Pons (tissue), 1 donor: ENCODE measurements around the gene RRP8.

ENCODE experiments used
- DNase-seq: peaks from one replicate; pipeline ENCODE4 v3.0.0-alpha.2; 2016; ENCODE audit warnings: low spot score

Gene RRP8

GRCh38 chr11:6599881-6600390 lies 3.5 kb downstream of the RRP8 start:
- DNase-seq = no peak

- no peak for DNase-seq
Observed at GRCh38 chr11:6599449-6599848, 4.0 kb downstream of the RRP8 start.

- no peak for DNase-seq
Observed at GRCh38 chr11:6598555-6598954, 4.9 kb downstream of the RRP8 start.

GRCh38 chr11:6596239-6596877 lies 7.1 kb downstream of the RRP8 start:
- peak; percentile 65 for DNase-seq

- DNase-seq = no peak
Observed at GRCh38 chr11:6594142-6594768, 9.2 kb downstream of the RRP8 start.

GRCh38 chr11:6588018-6588417 lies 15.4 kb downstream of the RRP8 start:
- DNase-seq = no peak

- DNase-seq = no peak
Observed at GRCh38 chr11:6587360-6587953, 16.0 kb downstream of the RRP8 start.

GRCh38 chr11:6586434-6587359 lies 16.7 kb downstream of the RRP8 start:
- peak; percentile 53 for DNase-seq

- DNase-seq = no peak
Observed at GRCh38 chr11:6584528-6584927, 18.9 kb downstream of the RRP8 start.

- no peak for DNase-seq
Observed at GRCh38 chr11:6583584-6583983, 19.8 kb downstream of the RRP8 start.

- no peak for DNase-seq
Observed at GRCh38 chr11:6579681-6580080, 23.7 kb downstream of the RRP8 start.

- no peak for DNase-seq
Observed at GRCh38 chr11:6578134-6578533, 25.3 kb downstream of the RRP8 start.

GRCh38 chr11:6576471-6577373 lies 26.7 kb downstream of the RRP8 start:
- DNase-seq = peak; percentile 99

- DNase-seq = peak; percentile 65
Observed at GRCh38 chr11:6574816-6575715, 28.4 kb downstream of the RRP8 start.

- DNase-seq = no peak
Observed at GRCh38 chr11:6572215-6572614, 31.2 kb downstream of the RRP8 start.

- DNase-seq = no peak
Observed at GRCh38 chr11:6571434-6572008, 31.9 kb downstream of the RRP8 start.

GRCh38 chr11:6570691-6571427 lies 32.6 kb downstream of the RRP8 start:
- no peak for DNase-seq

- no peak for DNase-seq
Observed at GRCh38 chr11:6569706-6570105, 33.7 kb downstream of the RRP8 start.
